ENCODE results near the gene ASTE1. TPM values are rescaled to one million over a fixed set of nuclear protein-coding genes. Genes with fewer than 3 reads are reported as not detected.
"Not testable (repeated sequence)": the region's sequence is repeated elsewhere in the genome, so short reads cannot be mapped to it uniquely, and the experiment has no call there.

ASTE1 gene
- total RNA-seq, 1 donor from 2014 or later: 5.4 TPM

DNA sequence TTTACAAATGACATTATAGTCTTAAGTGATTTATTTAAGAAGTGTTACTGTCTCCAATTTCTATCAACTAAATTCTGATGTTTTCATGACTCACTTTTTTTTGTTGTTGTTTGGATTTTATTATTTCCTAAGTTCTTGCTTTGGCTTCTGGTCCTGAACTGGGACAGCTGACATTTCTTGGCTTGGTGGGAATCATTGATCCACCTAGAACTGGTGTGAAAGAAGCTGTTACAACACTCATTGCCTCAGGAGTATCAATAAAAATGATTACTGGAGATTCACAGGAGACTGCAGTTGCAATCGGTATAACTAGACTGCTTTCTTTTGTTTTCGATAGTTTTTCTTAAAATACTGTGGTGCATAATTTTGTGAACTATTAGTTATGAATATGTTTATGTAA is 47.5 kb downstream of the ASTE1 start:
- H3K27ac Mint-ChIP-seq (ENCODE audit: unreplicated experiment): no peak overlapping the region

DNA sequence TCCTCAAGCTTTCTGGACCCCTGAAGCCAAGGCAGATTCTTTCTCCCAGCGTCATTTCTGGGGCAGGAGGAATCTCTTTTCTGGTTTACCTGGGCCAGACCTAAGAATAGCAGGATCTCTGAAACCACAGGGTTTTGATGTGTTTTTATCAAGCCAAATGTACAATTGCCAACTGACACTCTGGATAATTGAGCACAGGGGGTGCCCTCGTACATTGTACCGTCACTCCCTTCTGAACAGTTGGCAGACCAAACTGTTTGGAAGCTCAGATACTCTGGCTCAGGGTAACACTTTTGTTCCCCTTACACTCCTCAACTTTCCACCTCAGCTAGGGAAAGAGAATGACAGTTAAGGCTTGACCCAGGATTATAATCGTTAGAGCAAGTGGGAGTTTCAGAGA is 49.9 kb downstream of the ASTE1 start:
- H3K9me3 Mint-ChIP-seq (ENCODE audit: low read depth): no peaks in the 10 kb centered on the region
- peaks cover 16% of the 10 kb centered on the region for H3K36me3 Mint-ChIP-seq (ENCODE audit: low read depth)
- H3K27ac Mint-ChIP-seq (ENCODE audit: unreplicated experiment): no peak overlapping the region
- TF ChIP-seq, protein P1, sequence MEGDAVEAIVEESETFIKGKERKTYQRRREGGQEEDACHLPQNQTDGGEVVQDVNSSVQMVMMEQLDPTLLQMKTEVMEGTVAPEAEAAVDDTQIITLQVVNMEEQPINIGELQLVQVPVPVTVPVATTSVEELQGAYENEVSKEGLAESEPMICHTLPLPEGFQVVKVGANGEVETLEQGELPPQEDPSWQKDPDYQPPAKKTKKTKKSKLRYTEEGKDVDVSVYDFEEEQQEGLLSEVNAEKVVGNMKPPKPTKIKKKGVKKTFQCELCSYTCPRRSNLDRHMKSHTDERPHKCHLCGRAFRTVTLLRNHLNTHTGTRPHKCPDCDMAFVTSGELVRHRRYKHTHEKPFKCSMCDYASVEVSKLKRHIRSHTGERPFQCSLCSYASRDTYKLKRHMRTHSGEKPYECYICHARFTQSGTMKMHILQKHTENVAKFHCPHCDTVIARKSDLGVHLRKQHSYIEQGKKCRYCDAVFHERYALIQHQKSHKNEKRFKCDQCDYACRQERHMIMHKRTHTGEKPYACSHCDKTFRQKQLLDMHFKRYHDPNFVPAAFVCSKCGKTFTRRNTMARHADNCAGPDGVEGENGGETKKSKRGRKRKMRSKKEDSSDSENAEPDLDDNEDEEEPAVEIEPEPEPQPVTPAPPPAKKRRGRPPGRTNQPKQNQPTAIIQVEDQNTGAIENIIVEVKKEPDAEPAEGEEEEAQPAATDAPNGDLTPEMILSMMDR (IDR thresholded peaks at IDR 0.05): no peak
- DNase-seq (ENCODE audit: low spot score): no peak
- H3K27me3 Mint-ChIP-seq (ENCODE audit: low read depth): no peaks in the 10 kb centered on the region
- H3K4me3 Mint-ChIP-seq (ENCODE audit: unreplicated experiment): no peak overlapping the region
- no peaks in the 10 kb centered on the region for H3K4me1 Mint-ChIP-seq (ENCODE audit: low read depth)

More for the DNA sequence above, 47.5 kb downstream of the ASTE1 start:
- H3K27me3 Mint-ChIP-seq (ENCODE audit: low read depth): no peaks in the 10 kb centered on the region
- peaks cover 6% of the 10 kb centered on the region for H3K36me3 Mint-ChIP-seq (ENCODE audit: low read depth)
- DNase-seq (ENCODE audit: low spot score): no peak
- H3K9me3 Mint-ChIP-seq (ENCODE audit: low read depth): no peaks in the 10 kb centered on the region
- TF ChIP-seq, protein P1 (IDR thresholded peaks at IDR 0.05): no peak
- no peak overlapping the region for H3K4me3 Mint-ChIP-seq (ENCODE audit: unreplicated experiment)
- no peaks in the 10 kb centered on the region for H3K4me1 Mint-ChIP-seq (ENCODE audit: low read depth)

DNA sequence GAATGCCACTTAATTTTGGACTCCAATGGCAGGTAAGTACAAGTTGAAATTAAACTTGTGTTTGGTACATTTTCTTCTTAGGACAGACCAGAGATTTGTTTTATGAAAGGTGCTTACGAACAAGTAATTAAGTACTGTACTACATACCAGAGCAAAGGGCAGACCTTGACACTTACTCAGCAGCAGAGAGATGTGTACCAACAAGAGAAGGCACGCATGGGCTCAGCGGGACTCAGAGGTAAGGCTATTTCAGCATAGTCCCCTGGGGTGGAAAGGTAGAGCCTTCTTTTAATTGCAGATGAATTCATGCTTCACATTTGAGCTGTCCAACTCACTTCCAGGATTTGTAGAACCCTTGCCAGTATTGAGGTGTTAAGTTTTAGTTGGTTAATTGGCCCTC is 51.4 kb downstream of the ASTE1 start:
- Mint-ChIP-seq H3K4me3 (ENCODE audit: unreplicated experiment) (no peak overlapping the region), H3K27ac (ENCODE audit: unreplicated experiment) (no peak overlapping the region), H3K36me3 (ENCODE audit: low read depth) (peaks cover 28% of the 10 kb centered on the region), H3K4me1 (ENCODE audit: low read depth) (no peaks in the 10 kb centered on the region), H3K9me3 (ENCODE audit: low read depth) (no peaks in the 10 kb centered on the region), H3K27me3 (ENCODE audit: low read depth) (no peaks in the 10 kb centered on the region)
- TF ChIP-seq, protein P1 (IDR thresholded peaks at IDR 0.05): no peak
- no peak for DNase-seq (ENCODE audit: low spot score)

DNA sequence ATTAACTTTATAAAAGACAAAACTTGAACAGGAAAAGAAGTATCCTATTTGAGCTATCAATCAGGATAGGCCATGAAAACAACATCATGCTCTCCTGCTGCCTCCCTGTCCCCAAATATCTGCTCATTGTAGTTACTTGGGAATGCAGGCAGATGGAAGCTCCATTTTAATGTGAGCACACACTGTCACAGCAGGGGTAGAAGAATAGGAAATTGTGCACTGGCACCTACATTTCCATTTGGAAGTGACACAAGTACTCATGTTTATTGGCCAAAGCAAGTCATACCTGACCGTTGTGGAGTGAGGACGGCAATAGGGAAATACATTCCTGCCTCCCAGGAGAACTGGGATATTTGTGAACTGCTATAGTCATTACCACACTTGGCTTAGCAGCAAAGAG is 52.4 kb downstream of the ASTE1 start:
- TF ChIP-seq, protein P1 (IDR thresholded peaks at IDR 0.05): no peak
- H3K4me1 Mint-ChIP-seq (ENCODE audit: low read depth): peaks cover 3% of the 10 kb centered on the region
- H3K36me3 Mint-ChIP-seq (ENCODE audit: low read depth): peaks cover 31% of the 10 kb centered on the region
- H3K27ac Mint-ChIP-seq (ENCODE audit: unreplicated experiment): no peak overlapping the region
- DNase-seq (ENCODE audit: low spot score): no peak
- no peak overlapping the region for H3K4me3 Mint-ChIP-seq (ENCODE audit: unreplicated experiment)
- H3K27me3 Mint-ChIP-seq (ENCODE audit: low read depth): no peaks in the 10 kb centered on the region
- H3K9me3 Mint-ChIP-seq (ENCODE audit: low read depth): no peaks in the 10 kb centered on the region

DNA sequence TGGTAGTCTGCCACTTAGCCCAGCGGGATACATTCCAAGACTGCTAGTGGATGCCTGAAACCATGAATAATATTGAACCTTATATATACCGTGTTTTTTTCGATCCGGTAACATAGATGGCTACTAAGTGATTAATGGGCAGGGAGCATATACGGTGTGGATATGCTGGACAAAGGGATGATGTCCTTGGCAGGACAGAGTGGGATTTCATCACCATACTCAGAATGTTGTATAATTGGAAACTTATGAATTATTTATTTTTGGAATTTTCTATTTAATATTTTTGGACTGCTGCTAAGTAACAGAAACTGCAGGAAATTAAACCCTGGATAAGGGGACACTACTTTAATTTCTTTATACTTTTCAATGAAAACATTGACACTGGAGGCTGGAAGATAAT is 53.2 kb downstream of the ASTE1 start:
- H3K27me3 Mint-ChIP-seq (ENCODE audit: low read depth): no peaks in the 10 kb centered on the region
- no peak for DNase-seq (ENCODE audit: low spot score)
- peaks cover 8% of the 10 kb centered on the region for H3K4me1 Mint-ChIP-seq (ENCODE audit: low read depth)
- H3K4me3 Mint-ChIP-seq (ENCODE audit: unreplicated experiment): no peak overlapping the region
- H3K9me3 Mint-ChIP-seq (ENCODE audit: low read depth): no peaks in the 10 kb centered on the region
- TF ChIP-seq, protein P1 (IDR thresholded peaks at IDR 0.05): no peak
- no peak overlapping the region for H3K27ac Mint-ChIP-seq (ENCODE audit: unreplicated experiment)
- peaks cover 31% of the 10 kb centered on the region for H3K36me3 Mint-ChIP-seq (ENCODE audit: low read depth)

DNA sequence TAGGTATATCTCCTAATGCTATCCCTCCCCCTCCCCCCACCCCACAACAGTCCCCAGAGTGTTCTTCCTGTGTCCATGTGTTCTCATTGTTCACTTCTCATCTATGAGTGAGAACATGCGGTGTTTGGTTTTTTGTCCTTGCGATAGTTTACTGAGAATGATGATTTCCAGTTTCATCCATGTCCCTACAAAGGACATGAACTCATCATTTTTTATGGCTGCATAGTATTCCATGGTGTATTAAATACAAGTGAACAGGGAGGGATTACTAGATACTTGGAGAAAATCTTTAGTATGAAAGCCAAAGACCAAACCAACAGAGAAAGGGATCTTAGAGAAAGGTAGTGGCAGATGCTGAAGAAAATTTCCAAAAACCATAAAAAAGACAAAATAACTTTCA is 54.0 kb downstream of the ASTE1 start:
- not testable (repeated sequence) for H3K9me3 Mint-ChIP-seq (ENCODE audit: low read depth); DNase-seq (ENCODE audit: low spot score); H3K4me3 Mint-ChIP-seq (ENCODE audit: unreplicated experiment); H3K27ac Mint-ChIP-seq (ENCODE audit: unreplicated experiment); H3K27me3 Mint-ChIP-seq (ENCODE audit: low read depth)
- Mint-ChIP-seq H3K36me3 (ENCODE audit: low read depth) (peaks cover 35% of the 10 kb centered on the region), H3K4me1 (ENCODE audit: low read depth) (peaks cover 14% of the 10 kb centered on the region)

Data from chondrocyte (in vitro differentiated cells).